Kidney tubule cell (primary cell): ENCODE results near the gene TMEM184C.

Experiments
- DNase-seq: peaks from one replicate; pipeline ENCODE4 v3.0.0-alpha.2; 2018; ENCODE audit warnings: low spot score

Gene TMEM184C

DNA sequence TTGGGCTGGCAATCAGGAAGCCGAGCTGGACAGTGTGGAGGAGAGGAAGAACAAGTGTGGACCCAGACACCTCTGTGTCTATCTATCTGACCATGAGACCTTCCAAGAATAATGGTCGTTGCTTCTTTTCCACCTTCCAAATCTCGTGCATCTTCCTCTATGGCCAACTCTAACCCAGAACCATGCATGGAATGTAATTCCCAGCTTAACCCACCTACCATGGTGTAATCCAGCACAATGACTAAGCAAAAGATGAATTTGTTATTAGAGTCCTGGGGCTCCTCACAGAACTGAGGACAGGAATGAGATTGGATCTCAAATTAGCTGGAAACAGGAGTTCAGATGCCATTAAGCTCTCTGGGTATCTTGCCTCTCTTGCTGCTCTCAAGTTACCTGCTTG, 17.4 kb upstream of the TMEM184C start:
- DNase-seq, result no peak

DNA sequence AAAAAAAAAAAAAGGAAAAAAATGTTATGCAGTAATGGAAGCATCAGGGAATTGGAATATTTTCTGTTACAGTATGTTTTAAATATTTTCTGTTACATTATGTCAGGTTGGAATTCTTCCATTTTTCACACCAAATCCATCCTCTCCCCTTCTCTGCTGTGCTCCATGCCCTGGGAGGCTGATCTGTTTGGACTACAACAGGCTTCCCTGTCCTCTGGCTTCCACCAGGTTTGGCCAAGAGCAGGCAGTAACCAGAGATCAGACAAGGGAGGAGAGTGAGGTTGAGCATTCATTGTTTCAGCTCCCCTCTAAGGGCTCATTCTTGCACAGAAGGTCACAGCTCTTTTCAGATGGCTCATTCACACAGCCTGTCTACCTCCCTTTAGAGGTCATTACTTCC, 11.7 kb upstream of the TMEM184C start:
- DNase-seq, result no peak

DNA sequence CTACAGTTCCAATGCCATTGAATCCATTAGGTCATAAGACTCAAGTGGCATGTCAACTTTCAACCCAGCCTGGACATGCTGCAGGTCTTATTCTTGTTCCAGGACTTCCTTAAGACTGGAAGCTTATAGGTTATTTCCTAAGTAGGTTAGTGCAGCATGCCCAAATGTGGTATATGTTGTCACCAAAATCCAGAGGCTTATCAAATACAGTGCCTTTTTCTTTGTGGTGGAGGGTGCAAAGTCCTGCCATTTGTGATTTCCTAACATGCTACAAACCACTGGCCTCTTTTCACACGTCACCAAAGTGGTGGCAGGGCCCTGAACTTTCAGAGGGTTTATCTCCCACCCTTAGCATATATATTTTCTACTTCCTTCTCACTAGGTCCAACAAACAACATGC, 9.7 kb upstream of the TMEM184C start:
- no peak for DNase-seq

DNA sequence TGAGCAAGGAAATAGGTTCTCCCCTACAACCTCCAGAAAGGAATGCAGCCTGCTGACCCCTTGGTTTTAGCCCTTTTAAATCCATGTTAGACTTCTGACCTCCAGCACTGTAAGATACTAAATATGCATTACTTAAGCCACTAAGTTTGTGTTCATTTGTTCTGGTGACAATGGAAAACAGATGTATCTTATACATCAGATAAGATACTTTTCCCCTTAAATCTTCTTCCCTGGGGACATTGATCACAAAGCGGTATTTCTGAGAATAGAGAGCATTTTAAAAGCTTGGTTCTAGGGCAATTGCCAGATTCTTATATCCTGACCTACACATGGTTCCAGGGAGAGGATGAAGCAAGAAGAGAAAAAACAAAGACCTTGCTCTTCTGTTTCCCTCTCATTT, 6.5 kb upstream of the TMEM184C start:
- DNase-seq, result no peak

DNA sequence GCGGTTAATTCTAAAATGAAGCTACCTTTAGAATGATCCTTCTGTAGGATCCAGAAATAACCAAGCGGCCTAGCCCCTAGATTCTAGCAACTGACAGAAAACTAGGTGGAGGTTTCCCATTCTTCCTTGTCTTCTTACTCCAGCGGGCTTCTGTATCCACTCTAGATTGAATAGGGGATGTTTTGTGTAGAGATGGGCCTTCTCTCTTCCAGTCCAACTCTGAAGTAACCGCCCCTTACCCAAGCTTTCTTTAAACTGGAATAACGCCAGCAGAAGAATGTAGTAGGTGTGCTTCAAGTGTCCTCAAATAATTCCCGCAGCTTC, 386 bp upstream of the TMEM184C start:
- no peak for DNase-seq

DNA sequence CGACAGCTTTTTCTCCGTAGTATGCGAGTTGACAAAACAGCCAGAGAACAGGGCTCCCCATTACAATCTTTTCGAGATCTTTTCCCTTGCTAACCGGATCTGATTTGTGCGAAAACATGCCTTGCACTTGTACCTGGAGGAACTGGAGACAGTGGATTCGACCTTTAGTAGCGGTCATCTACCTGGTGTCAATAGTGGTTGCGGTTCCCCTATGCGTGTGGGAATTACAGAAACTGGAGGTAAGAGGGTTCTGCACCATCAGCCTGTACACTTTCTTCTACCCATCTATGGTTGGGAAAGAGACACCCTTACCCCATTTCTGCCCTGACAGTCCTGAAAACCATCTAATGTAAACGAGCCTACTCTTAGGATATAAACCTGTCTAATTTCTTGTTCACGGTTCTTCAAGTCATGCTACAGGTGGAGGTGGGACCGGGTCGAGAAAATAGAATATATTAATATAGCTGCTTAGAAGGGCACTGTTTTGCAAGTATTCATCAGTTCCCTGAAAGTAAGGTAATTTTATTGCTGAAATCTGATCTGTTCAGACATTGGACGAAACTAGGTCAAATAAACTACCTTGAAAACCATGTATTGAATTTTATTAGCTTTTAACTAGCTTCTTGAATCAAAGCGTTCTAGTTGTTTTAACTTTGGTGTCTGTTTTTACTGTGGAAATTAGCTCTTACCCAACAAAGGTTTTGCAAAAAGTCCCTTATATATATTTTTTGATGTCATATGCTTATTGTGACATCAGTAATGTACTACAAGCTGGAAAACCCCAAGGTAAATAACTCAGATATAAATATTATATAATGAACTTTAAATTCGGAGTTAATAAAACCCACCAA, 869 bp downstream of the TMEM184C start:
- DNase-seq, result peak; percentile 13

- DNase-seq, result no peak
Observed at GRCh38 chr4:147620315-147620714, 3.1 kb downstream of the TMEM184C start.

DNA sequence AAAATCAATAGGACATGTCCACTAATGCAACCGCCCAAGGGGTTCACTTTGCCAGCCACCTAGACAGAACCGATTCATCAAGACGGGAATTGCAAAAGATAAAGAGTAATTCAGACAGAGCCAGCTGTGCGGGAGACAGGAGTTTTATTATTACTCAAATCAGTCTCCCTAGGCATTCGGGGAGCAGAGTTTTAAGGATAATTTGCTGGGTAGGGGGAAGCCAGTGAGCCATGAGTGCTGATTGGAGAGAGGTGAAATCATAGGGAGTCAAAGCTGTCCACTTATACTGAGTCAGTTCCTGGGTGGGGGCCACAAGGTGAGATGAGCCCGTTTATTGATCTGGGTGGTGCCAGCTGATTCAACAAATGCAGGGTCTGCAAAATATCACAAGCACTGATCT, 8.5 kb downstream of the TMEM184C start:
- DNase-seq, result no peak

GRCh38 chr4:147626903-147627302, 9.7 kb downstream of the TMEM184C start:
- DNase-seq, result no peak

DNA sequence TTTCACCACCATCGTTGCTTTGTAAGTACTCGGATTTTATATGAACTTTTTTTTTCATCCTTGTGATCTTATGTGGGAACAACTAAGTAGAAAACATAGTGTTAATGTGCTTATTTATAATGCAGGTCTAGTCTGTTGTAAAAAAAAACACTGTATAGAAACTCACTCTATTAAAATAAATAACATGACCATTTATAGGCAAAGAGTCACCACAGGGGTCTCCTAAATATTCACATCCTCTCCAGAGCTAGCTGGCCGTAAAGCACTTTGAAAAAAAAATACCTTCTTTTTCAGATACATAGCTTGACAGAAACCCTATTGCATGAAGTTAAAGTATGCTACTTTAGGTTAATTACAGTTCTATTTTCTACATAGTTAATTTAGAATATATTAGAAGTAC, 11.2 kb downstream of the TMEM184C start:
- no peak for DNase-seq

DNA sequence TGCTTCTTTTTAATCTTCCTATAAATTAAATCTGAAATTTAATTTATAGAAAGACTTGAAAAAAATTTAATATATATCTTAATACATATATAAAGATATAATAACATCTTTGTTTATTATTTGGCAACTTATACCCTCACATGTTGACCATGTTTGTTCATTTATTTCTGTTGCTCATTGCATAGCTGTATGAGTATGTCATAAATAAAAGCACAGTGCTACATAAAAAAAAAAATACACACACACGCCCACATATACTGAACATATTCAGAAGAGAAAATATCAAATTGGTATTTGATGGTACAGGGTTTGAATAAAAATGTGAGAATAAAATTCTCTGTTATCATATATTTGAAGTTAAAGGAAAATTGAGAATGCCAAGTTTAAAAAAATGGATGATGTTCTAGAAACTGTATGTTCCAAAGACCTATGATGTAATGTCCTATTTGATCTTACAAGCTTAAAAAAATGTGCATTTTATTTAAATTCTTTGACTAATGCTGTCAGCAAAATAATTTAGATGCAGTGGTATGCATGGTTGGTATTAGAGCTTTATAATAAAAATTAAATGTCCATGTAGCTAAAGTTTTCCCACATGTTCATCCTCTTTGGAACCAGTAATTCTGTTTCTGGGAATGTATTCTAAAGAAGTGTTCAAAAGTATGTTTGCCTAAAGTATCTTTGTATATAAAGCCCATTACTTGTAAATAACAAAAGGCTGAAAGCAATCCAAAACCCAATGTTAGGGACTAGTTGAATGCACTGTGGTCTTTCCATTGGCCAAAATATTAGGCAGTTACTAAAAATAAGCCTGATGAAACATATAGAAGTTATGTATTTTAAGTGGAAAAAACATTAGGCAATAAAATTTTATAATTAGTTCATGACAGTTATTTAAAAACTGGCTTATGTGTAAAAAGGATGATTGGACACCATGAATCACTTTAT, 12.9 kb downstream of the TMEM184C start:
- no peak for DNase-seq

DNA sequence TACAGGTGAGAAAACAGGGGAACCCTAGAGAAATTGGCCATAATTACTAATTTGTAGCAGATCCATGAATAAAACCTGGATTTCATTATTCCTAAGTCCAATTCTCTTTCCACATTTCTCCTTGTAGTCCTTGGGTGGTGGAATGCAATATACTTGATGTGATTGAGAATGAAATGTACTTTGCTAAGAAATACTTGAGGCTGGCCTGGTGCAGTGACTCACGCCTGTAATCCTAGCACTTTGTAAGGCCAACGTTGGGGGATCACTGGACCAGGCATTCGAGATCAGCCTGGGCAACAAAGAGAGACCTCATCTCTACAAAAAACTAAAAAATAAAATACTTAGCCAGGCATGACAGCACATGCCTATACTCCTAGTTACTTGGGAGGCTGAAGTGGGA, 15.9 kb downstream of the TMEM184C start:
- DNase-seq, result no peak

DNA sequence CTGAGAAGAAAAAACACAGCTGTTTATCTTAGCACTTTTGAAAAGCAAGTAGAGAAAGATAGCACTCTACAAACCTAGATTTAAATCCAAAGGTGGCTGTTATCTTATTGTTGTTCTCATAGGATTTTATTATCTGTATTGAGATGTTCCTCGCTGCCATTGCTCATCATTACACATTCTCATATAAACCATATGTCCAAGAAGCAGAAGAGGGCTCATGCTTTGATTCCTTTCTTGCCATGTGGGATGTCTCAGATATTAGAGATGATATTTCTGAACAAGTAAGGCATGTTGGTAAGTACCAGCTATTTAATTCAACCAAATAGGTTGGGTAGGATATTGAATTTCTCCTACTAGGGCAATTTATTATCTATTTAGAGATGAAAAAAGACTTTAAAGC, 16.4 kb downstream of the TMEM184C start:
- no peak for DNase-seq

- DNase-seq, result no peak
Observed at GRCh38 chr4:147635348-147635747, 18.2 kb downstream of the TMEM184C start.

DNA sequence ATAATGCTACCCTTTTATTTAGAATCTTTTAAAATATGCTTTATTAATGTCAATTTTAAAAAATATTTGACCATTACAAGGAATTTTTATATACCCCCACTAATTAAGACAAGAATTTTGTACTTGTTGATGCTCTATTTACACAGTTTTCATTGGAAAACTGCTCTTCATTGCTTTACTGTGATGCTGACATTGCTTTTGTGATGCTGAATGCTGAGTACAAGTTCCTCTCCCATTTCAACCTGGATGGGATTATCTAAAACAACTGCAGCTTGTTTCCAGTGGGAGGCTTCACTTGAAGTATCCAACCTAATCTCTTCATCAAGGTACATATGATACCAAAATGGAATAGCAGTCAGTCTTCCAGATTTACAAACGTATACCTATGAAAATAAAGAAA, 21.2 kb downstream of the TMEM184C start:
- DNase-seq, result no peak

DNA sequence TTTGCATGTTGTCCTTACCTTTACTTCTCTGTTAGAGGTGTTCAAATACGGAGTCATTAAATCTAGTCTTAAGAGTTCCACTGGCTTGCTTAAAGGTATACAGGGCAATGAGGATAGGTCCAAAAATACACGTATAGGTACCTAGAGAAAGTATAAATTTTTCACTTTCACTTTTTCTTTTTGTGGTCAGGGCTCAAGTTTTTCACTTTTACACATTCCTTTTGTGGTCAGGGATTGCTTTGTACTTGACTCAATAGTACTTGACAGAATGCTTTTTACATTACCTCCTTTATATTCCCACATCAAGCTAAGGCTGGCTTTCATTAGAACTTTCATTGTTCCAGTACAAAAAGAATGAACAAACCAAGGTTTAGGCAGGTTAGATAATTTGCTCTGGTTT, 21.7 kb downstream of the TMEM184C start:
- peak; percentile 20 for DNase-seq

DNA sequence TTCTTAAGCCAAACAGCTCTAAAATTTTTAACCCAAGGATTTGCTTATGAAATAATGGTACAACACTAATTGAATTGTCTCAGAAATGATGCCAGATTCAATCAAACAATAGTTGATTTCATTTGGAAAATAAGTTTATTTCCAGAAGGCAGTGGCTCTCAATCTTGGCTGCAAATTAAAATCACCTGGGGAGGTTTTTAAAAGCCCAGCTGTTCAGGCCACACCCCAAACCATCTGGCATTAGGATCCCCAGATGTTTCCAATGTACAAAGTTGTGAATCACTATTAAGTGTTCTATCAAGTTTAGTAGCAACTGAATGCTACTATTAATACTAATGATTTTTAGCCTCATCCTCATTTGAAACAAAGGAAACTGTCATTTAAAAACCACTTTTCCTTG, 22.2 kb downstream of the TMEM184C start:
- no peak for DNase-seq

DNA sequence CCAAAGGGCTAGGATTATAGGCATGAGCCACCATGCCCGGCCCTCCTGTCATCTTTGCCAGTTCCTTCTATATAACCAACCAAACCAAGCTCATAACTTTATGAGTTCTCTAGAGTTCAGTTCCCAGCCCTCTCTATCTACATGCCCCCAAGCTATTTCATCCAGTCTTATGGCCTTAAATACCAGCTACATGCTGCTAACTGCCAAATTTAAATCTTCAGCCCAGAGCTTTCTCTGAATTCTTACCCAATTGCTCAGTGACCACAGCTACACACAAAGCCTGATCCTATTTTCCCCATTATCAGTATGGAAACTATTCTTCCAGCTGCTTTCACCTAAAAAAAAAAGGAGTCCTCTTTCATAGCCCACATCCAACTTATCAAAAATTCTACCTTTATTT, 23.1 kb downstream of the TMEM184C start:
- DNase-seq, result no peak

DNA sequence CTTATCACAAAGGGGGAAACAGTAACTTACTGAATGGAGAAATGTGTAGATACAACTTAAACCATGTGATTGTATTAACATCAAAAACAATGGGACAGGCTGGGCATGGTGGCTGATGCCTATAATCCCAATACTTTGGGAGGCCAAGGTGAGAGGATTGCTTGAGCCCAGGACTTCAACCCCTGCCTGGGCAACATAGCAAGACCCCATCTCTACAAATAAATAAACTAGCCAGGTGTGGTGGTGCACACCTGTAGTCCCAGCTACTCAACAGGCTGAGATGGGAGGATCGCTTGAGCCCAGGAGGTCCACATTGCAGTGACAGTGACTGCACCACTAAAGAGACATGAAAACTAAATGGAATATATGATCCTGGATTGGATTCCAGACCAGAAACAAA, 26.4 kb downstream of the TMEM184C start:
- no peak for DNase-seq

GRCh38 chr4:147644471-147644870, 27.3 kb downstream of the TMEM184C start:
- DNase-seq, result no peak

DNA sequence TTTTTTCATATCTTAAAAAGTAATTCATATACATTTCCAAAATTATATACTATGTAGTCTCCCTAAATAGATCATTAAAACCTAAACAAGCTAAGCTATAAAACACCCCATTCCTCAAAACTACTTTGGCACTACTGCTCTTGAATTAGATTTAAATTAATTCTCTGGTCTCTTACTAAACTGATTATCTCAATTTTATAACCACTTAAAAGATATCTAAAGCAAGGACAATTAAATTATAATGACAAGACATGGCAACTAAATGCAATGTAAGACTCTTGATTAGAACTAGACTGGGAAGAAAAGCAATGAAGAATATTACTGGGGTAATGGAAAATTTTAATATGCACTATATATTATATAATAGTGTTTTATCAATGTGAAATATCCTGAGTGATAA, 27.9 kb downstream of the TMEM184C start:
- no peak for DNase-seq

DNA sequence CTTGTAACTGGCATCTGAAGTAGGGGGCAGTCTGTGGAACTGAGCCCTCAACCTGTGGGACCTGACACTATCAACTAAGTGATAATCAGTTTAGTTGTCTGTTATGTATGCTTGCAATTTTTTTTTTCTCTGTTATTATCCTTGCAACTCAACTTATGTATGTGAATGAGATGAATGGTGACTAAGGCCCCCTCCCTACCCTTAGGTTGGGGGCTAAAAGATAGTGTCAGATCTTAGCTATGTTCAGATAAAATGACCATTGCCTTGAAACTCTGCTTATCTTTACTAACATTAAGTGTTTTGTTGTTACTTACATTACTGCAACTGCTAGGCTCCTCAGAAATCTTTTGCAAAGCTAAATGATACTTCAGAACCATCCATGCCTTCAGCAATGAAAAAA, 31.5 kb downstream of the TMEM184C start:
- no peak for DNase-seq

DNA sequence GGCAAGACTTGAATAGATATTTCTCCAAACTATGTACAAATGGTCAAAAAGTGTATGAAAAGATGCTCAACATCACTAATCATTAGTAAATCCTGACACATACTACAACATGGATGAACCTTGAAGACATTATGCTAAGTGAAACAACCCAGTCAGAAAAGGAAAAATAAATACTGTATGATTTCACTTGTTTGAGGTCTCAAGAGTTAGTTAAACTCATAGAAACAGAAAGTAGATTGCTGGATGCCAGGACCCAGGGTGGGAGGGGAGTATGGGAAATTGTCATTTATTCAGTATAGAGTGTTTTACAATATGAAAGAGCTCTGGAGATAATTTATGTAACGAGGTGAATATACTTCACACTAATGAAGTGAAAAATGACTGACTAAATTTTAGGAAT, 34.4 kb downstream of the TMEM184C start:
- no peak for DNase-seq
